Omental fat pad (tissue), 4 donors: Measurements from ENCODE around the gene PAX2. TPM values are rescaled to one million over a fixed set of nuclear protein-coding genes. Genes with fewer than 3 reads are reported as not detected.

Experiments
- ATAC-seq: fragments of 150-250 bp; one replicate; pipeline ENCODE4 v1.9.1; 2016; ENCODE audit warnings: mild to moderate bottlenecking, moderate library complexity; ENCODE audit not compliant: low FRiP score
- DNase-seq: peaks from one replicate; pipeline ENCODE4 v3.0.0-alpha.2; 2019; ENCODE audit warnings: low spot score
- CTCF ChIP-seq, 3 donors: fragments of 450-650 bp; IDR thresholded peaks; one replicate each; pipeline ENCODE4 v1.5.1; 2016 to 2017; ENCODE audit warnings: antibody characterized with exemption in 3 of 3, mild to moderate bottlenecking in 3 of 3, moderate library complexity in 2 of 3
- total RNA-seq, 4 donors: library from RNA; depleted of rRNA; stranded (reverse); fragments of >200 nt; gene quantifications; one replicate each; pipeline ENCODE4 v1.1.0, GENCODE V29; 2016

The PAX2 gene
- total RNA-seq, 4 donors from 2014 or later = not detected

DNA sequence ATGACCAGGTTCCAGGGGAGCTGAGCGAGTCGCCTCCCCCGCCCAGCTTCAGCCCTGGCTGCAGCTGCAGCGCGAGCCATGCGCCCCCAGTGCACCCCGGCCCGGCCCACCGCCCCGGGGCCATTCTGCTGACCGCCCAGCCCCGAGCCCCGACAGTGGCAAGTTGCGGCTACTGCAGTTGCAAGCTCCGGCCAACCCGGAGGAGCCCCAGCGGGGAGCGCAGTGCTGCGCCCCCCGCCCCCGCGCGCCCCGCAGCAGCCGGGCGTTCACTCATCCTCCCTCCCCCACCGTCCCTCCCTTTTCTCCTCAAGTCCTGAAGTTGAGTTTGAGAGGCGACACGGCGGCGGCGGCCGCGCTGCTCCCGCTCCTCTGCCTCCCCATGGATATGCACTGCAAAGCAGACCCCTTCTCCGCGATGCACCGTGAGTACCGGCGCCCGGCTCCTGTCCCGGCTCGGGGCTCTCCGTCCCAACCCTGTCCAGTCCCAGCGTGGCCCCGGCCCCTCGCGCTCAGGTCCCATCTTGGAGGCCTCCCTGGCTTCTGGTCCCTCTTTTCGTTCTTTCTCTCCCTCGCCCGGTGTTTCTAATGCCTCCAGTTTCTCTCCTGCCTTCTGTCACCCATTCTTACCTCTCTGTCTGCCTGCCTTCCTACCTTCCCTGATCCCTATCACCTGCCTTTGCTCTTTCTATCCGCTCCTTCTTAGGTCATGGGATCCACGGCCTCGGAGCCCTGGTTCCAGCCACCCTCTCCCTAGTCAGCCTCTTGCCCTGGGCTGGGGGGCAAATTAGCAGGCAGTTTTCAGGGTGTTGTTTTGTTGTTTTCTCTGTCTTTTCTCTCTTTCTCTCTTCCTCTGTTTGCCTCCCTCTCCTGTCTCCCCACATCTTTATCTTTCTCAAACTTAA lies 751 bp downstream of the PAX2 start:
- no peak for TF ChIP-seq CTCF (IDR thresholded peaks at IDR 0.05)
- no peak for DNase-seq
- ATAC-seq = no peak

DNA sequence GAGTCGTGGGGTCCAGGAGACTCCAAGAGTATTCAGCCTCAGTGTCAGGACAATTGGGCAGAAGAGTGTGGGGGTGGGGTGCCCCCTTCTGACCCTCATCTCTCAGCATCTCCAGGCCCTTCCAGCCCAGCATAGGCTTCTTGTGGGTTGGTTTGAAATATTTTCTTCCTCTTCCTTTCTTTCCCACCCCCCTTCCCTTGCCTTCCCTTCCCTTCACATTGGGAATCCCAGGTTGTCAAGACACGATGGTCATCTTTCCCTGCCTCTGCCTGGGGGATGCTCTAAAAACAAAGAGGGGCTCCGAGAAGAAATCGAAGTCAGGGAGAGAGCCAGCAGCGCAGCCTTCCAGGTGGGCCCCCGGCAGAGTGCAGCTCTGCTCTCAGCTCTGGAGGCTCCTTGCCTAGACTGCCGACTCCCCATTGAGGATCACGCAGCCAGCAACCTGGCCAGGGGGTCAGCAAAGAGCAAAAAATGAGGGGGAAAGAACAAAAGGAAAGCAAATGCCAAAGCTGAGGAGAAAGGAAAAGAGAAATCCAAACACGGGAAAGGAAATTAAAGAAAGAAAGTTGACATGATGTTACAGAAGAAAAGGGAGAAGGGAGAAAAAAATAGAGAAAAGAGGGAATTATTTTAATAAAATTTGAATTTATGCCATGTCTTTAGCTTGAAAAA lies 1.5 kb downstream of the PAX2 start:
- DNase-seq (no peak), ATAC-seq (no peak)
- TF ChIP-seq CTCF (IDR thresholded peaks at IDR 0.05) = no peak

- DNase-seq = no peak
- no peak for TF ChIP-seq CTCF (IDR thresholded peaks at IDR 0.05)
- no peak for ATAC-seq
These were observed 2.3 kb downstream of the PAX2 start for GRCh38 chr10:100747456-100748230.

- TF ChIP-seq CTCF (IDR thresholded peaks at IDR 0.05) = no peak
- DNase-seq (no peak), ATAC-seq (no peak)
These were observed 3.1 kb downstream of the PAX2 start for GRCh38 chr10:100748231-100749058.

GRCh38 chr10:100749059-100749308 lies 3.6 kb downstream of the PAX2 start:
- no peak for DNase-seq
- ATAC-seq = no peak
- no peak for TF ChIP-seq CTCF (IDR thresholded peaks at IDR 0.05)

DNA sequence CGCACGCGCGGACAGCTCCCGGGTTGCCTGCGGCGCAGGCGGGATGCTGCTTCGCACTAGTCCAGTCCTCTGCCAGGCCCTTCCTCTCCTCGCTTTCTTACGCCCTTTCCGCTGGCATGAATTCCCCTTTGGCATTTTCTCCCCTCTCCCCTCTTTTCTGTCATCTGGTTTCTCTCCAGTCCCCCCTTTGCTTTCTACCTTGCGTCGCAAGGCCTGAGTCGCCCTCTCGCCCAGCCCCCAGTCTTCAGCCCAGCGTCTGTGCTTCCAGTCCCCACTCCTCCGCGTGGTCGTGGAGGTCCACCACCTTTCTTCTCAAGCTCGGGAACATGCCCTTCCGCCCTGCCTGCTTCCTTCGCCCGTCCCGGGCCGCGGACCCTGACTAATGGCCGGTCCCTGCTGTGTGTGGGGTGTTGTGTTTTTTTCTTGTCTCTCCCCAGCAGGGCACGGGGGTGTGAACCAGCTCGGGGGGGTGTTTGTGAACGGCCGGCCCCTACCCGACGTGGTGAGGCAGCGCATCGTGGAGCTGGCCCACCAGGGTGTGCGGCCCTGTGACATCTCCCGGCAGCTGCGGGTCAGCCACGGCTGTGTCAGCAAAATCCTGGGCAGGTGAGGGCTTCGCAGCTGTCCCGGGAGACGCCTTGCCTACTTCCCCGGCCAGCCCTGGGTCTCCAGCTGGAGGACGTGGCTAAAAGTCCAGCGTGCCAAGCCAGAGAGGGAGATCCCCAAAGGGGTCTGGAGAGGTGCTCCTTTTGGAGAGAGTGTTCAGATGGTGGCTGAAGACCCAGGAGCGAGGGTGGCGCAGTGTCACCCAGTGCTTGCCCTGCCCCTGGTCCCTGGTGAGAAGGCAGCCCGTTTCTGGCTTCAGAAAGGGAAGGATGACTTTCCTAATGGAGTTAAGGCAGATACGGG lies 4.2 kb downstream of the PAX2 start:
- ATAC-seq = no peak
- TF ChIP-seq CTCF (IDR thresholded peaks at IDR 0.05) = no peak
- DNase-seq = no peak
